Astrocyte (in vitro differentiated cells and primary cell): ENCODE data around the gene SMAD7. TPM values are rescaled to one million over a fixed set of nuclear protein-coding genes. Genes with fewer than 3 reads are reported as not detected.
A peak's percentile ranks its signal among the peaks of the same experiment; 100 is the strongest.

Experiments
- DNase-seq: peaks from one replicate; pipeline ENCODE4 v3.0.0-alpha.2; 2010; ENCODE audit warnings: low read depth
- FAIRE-seq: peaks from 2 replicates; lab custom pipeline; 2011; peaks lifted over from hg19 to GRCh38; lab: Jason Lieb, UNC
- H2AFZ ChIP-seq: 2 replicates; pipeline ENCODE4 v1.6.0; 2012; ENCODE audit warnings: low read depth, low read length, inconsistent platforms
- H3K27ac ChIP-seq: 2 replicates; pipeline ENCODE4 v1.5.1; 2011; ENCODE audit warnings: low read depth, low read length, inconsistent platforms
- H3K27me3 ChIP-seq: 2 replicates; pipeline ENCODE4 v1.6.0; 2011; ENCODE audit warnings: low read length, inconsistent platforms; ENCODE audit not compliant: insufficient read depth
- H3K36me3 ChIP-seq: 2 replicates; pipeline ENCODE4 v1.5.1; 2011; ENCODE audit warnings: low read length, inconsistent platforms; ENCODE audit not compliant: insufficient read depth
- H3K4me1 ChIP-seq: 2 replicates; pipeline ENCODE4 v1.5.1; 2011; ENCODE audit warnings: low read length, inconsistent platforms; ENCODE audit not compliant: insufficient read depth
- H3K4me2 ChIP-seq: 2 replicates; pipeline ENCODE4 v1.6.0; 2012; ENCODE audit warnings: low read length, inconsistent platforms
- H3K4me3 ChIP-seq: 2 replicates; pipeline ENCODE4 v1.5.1; 2011; ENCODE audit warnings: low read depth, mild to moderate bottlenecking, low read length, inconsistent platforms; ENCODE audit not compliant: insufficient read depth
- H3K79me2 ChIP-seq: 2 replicates; pipeline ENCODE4 v1.6.0; 2012; ENCODE audit warnings: mild to moderate bottlenecking, low read length, inconsistent platforms; ENCODE audit not compliant: insufficient read depth
- H3K9ac ChIP-seq: 2 replicates; pipeline ENCODE4 v1.6.0; 2012; ENCODE audit warnings: mild to moderate bottlenecking, low read length, inconsistent platforms
- H3K9me3 ChIP-seq: 2 replicates; pipeline ENCODE4 v1.5.1; 2012; ENCODE audit warnings: low read depth, mild to moderate bottlenecking, low read length, inconsistent platforms; ENCODE audit not compliant: insufficient read depth
- H4K20me1 ChIP-seq: 2 replicates; pipeline ENCODE4 v1.6.0; 2012; ENCODE audit warnings: low read length, inconsistent platforms; ENCODE audit not compliant: insufficient read depth
- H3K27ac Mint-ChIP-seq: one replicate; pipeline ENCODE4 v1.8.0; 2021; ENCODE audit warnings: mild to moderate bottlenecking, mixed read lengths; ENCODE audit not compliant: unreplicated experiment
- H3K27me3 Mint-ChIP-seq: one replicate; pipeline ENCODE4 v1.8.0; 2021; ENCODE audit warnings: low read depth, mixed read lengths; ENCODE audit not compliant: unreplicated experiment
- H3K36me3 Mint-ChIP-seq: one replicate; pipeline ENCODE4 v1.8.0; 2021; ENCODE audit warnings: low read depth, mixed read lengths; ENCODE audit not compliant: unreplicated experiment
- H3K4me1 Mint-ChIP-seq: one replicate; pipeline ENCODE4 v1.8.0; 2021; ENCODE audit warnings: low read depth, mixed read lengths; ENCODE audit not compliant: unreplicated experiment
- H3K4me3 Mint-ChIP-seq: one replicate; pipeline ENCODE4 v1.8.0; 2021; ENCODE audit warnings: mild to moderate bottlenecking, moderate library complexity, mixed read lengths; ENCODE audit not compliant: unreplicated experiment
- H3K9me3 Mint-ChIP-seq: one replicate; pipeline ENCODE4 v1.8.0; 2021; ENCODE audit warnings: mild to moderate bottlenecking, mixed read lengths; ENCODE audit not compliant: unreplicated experiment
- CTCF ChIP-seq: IDR thresholded peaks from 2 replicates; pipeline ENCODE4 v1.5.1; 2011; ENCODE audit warnings: low read depth, mild to moderate bottlenecking, inconsistent platforms, low read length, moderate library complexity; ENCODE audit not compliant: insufficient read depth
- EZH2 ChIP-seq: IDR thresholded peaks from 2 replicates; pipeline ENCODE4 v1.6.1; 2012; ENCODE audit warnings: mild to moderate bottlenecking, low read length, inconsistent platforms; ENCODE audit not compliant: insufficient read depth
- total RNA-seq: library from RNA; stranded (reverse); gene quantifications from 2 replicates; pipeline ENCODE4 v1.2.1, GENCODE V29; 2021

The SMAD7 gene
- total RNA-seq, 1 donor from 2014 or later = 62.9 TPM

GRCh38 chr18:48888773-48889080, 62.0 kb downstream of the SMAD7 start:
- Mint-ChIP-seq H3K4me1 (peaks cover 9% of the 10 kb centered on the region), H3K4me3 (no peak overlapping the region), H3K27me3 (peaks cover 26% of the 10 kb centered on the region), H3K27ac (peak overlapping the region; percentile 44), H3K36me3 (no peaks in the 10 kb centered on the region), H3K9me3 (peaks cover 2% of the 10 kb centered on the region)
- H3K9ac ChIP-seq = no peak overlapping the region
- no peak overlapping the region for H3K4me3 ChIP-seq
- H3K27me3 ChIP-seq = no peaks in the 10 kb centered on the region
- H2AFZ ChIP-seq = no peak overlapping the region
- TF ChIP-seq EZH2 (no peak), CTCF (no peak)
- no peak overlapping the region for H3K27ac ChIP-seq
- FAIRE-seq (no peak), DNase-seq (no peak)
- no peaks in the 10 kb centered on the region for H3K4me1 ChIP-seq
- H3K36me3 ChIP-seq = no peaks in the 10 kb centered on the region
- H4K20me1 ChIP-seq = no peaks in the 10 kb centered on the region
- H3K4me2 ChIP-seq = no peak overlapping the region
- no peaks in the 10 kb centered on the region for H3K9me3 ChIP-seq
- H3K79me2 ChIP-seq = no peaks in the 10 kb centered on the region

DNA sequence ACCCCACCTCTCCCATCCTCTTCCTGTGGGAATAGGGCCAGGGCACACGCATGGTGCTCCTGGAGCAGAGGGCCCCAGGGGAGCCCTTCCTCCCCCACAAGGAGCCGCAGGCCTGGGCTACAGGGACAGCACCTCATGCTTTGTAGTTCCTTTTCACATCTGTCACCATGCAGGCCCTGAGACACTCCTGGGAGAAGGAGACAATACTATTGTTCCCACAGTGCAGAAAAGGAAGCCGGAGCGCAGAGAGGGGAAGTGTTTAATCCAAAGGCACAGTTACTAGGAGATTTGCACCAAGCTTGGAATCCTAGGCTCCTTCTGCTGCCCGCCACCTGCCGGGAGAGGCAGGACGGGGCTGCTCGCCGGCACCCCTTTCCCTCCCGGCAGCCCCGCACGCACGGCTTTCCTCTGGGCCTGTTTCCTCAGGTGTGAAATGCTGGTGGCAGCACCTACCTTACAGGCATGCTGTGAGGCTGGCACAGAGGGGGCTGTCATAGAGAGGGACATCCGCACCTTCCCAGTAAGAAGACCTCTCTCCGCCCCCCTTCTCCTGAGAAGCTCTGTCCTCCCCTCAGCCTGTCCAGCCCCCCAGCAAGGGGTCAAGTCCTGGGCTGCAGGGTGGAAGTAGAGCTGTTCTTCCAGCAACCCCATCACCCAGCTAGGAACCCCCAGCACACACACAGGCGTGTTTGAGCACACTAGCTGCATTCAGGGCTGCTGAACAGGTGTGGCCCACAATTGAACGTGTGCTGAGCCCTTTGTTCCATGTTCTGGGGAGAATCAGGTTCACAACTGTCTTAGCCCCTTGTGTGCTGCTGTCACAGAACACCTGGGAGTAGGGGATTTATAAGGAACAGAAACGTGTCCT, 62.6 kb downstream of the SMAD7 start:
- H3K9me3 ChIP-seq = no peaks in the 10 kb centered on the region
- no peak overlapping the region for H2AFZ ChIP-seq
- Mint-ChIP-seq H3K27me3 (peaks cover 24% of the 10 kb centered on the region), H3K36me3 (no peaks in the 10 kb centered on the region), H3K4me3 (no peak overlapping the region), H3K9me3 (peaks cover 2% of the 10 kb centered on the region), H3K4me1 (peaks cover 9% of the 10 kb centered on the region), H3K27ac (peak overlapping the region; percentile 44)
- no peaks in the 10 kb centered on the region for H3K79me2 ChIP-seq
- H3K27me3 ChIP-seq = no peaks in the 10 kb centered on the region
- H4K20me1 ChIP-seq = no peaks in the 10 kb centered on the region
- no peaks in the 10 kb centered on the region for H3K36me3 ChIP-seq
- DNase-seq (no peak), FAIRE-seq (no peak)
- H3K9ac ChIP-seq = no peak overlapping the region
- H3K4me3 ChIP-seq = no peak overlapping the region
- TF ChIP-seq CTCF (no peak), EZH2 (no peak)
- no peaks in the 10 kb centered on the region for H3K4me1 ChIP-seq
- H3K4me2 ChIP-seq = no peak overlapping the region
- H3K27ac ChIP-seq = no peak overlapping the region

- no peak for FAIRE-seq
- Histone ChIP-seq H3K79me2 (no peaks in the 10 kb centered on the region), H3K27me3 (no peaks in the 10 kb centered on the region), H3K4me3 (no peak overlapping the region), H3K4me2 (no peak overlapping the region), H3K36me3 (no peaks in the 10 kb centered on the region), H3K4me1 (no peaks in the 10 kb centered on the region), H2AFZ (no peak overlapping the region), H3K27ac (no peak overlapping the region), H4K20me1 (no peaks in the 10 kb centered on the region), H3K9me3 (no peaks in the 10 kb centered on the region), H3K9ac (no peak overlapping the region)
- Mint-ChIP-seq H3K4me3 (no peak overlapping the region), H3K4me1 (peaks cover 9% of the 10 kb centered on the region), H3K27me3 (peaks cover 23% of the 10 kb centered on the region), H3K36me3 (no peaks in the 10 kb centered on the region), H3K27ac (no peak overlapping the region), H3K9me3 (peaks cover 2% of the 10 kb centered on the region)
- no peak for DNase-seq
- TF ChIP-seq CTCF (no peak), EZH2 (no peak)
Observed at GRCh38 chr18:48887294-48887904, 63.4 kb downstream of the SMAD7 start.
